ENCODE results near the gene LITAF.

DNA sequence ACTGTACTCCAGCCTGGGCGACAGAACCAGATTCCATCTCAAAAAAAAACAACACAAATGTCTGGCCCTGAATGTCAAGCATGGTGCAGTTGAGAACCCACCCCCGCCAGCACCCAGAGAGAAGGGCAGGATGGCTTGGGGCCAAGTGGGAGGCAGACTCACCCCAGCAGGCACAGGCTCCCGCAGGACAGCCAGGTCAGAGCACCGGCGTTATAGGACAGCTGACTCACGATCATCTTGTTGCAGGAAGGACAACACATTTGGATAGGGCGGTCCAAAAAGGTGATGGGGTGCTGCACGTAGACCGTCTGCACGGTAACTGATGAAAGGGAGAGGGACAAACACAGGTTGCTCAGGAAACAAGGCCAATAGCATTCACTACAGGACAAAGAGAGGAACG is 33.3 kb downstream of the LITAF start:
- TF ChIP-seq, protein P1, sequence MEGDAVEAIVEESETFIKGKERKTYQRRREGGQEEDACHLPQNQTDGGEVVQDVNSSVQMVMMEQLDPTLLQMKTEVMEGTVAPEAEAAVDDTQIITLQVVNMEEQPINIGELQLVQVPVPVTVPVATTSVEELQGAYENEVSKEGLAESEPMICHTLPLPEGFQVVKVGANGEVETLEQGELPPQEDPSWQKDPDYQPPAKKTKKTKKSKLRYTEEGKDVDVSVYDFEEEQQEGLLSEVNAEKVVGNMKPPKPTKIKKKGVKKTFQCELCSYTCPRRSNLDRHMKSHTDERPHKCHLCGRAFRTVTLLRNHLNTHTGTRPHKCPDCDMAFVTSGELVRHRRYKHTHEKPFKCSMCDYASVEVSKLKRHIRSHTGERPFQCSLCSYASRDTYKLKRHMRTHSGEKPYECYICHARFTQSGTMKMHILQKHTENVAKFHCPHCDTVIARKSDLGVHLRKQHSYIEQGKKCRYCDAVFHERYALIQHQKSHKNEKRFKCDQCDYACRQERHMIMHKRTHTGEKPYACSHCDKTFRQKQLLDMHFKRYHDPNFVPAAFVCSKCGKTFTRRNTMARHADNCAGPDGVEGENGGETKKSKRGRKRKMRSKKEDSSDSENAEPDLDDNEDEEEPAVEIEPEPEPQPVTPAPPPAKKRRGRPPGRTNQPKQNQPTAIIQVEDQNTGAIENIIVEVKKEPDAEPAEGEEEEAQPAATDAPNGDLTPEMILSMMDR (IDR thresholded peaks at IDR 0.05) = no peak
- no peak for TF ChIP-seq POLR2A (IDR thresholded peaks at IDR 0.05)

Measured in testis (tissue), 2 donors.